ENCODE results near the gene SAGE1. TPM values are rescaled to one million over a fixed set of nuclear protein-coding genes. Genes with fewer than 3 reads are reported as not detected.
"Not testable (repeated sequence)": the region's sequence is repeated elsewhere in the genome, so short reads cannot be mapped to it uniquely, and the experiment has no call there.

Gene SAGE1
- total RNA-seq, 5 donors from 2014 or later (not counting 1 experiment from before 2014, with no cell fraction given), result not detected

DNA sequence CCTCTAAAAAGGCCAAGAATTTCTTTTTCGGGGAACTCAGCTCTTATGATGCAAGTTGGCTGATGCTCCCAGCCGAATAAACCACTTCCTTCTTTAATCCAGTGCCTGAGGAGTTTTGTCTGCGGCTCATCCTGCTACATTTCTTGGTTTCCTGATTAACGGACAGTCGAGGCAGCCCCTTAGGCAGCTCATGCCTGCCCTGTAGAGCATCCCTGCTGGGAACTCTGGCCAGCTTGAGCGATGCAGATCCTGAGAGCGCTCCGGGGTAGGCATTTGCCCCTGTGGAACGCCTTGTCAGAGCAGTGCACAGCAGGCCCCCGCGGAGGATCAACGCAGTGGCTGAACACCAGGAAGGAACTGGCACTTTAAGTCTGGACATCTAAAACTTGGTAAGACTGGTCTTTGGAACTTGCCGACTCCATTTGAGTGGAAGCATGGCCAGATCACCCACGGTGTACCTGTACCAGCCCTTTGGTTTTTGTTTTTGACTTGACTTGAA is 3.4 kb upstream of the SAGE1 start:
- Histone ChIP-seq H3K4me3 (ENCODE audit: control insufficient read depth in 1 of 2, extremely low read depth in 1 of 2, low read length in 1 of 2) (no peak overlapping the region), H3K27ac (ENCODE audit: low read length) (no peak overlapping the region), H3K36me3 (ENCODE audit: control insufficient read depth in 2 of 2, extremely low read depth in 1 of 2, insufficient read depth in 1 of 2, low read length in 1 of 2) (no peaks in the 10 kb centered on the region), H3K27me3 (replicated peaks in 1 of 2; ENCODE audit: control insufficient read depth in 2 of 2, extremely low read depth in 1 of 2, insufficient read depth in 2 of 2, low read length in 1 of 2) (peaks cover 0 to 4% of the 10 kb centered on the region in 2 experiments), H3K4me1 (ENCODE audit: control insufficient read depth in 1 of 2, extremely low read depth in 1 of 2, insufficient read depth in 2 of 2, low read length in 2 of 2) (no peaks in the 10 kb centered on the region), H3K9me3 (no peaks in the 10 kb centered on the region)
- Mint-ChIP-seq H3K4me3 (no peak overlapping the region), H3K36me3 (no peaks in the 10 kb centered on the region), H3K27ac (no peak overlapping the region), H3K4me1 (no peaks in the 10 kb centered on the region), H3K9me3 (no peaks in the 10 kb centered on the region), H3K27me3 (peaks cover 0 to 14% of the 10 kb centered on the region in 2 donors)
- ChIA-PET CTCF (no interaction called here), POLR2A (no interaction called here)
- DNase-seq, result no peak
- no peak for ATAC-seq (replicated peaks in 1 of 4)
- WGBS (ENCODE audit: insufficient coverage), result 67% methylated on average over 6 of the region's 14 CpGs

DNA sequence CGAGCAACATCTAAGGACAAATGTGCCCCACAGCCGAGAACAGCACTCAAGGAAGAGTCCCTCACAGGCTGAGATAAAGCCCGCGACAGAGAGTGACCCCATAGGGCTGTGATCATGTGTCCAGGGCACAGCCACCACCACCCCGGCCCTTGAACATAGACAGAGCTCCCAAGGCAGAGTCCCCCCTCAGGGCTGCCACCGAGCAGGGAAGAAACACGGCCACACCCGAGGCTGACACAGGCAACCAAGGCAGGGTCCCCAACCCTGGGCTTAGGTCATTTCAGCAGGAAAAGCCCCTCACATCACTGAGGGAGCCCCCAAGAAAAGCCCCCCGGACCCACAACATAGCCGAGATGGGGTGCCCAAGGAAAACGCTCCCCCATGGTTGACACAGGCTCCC is 735 bp upstream of the SAGE1 start:
- Histone ChIP-seq H3K9me3 (no peaks in the 10 kb centered on the region), H3K27me3 (replicated peaks in 1 of 2; ENCODE audit: control insufficient read depth in 2 of 2, extremely low read depth in 1 of 2, insufficient read depth in 2 of 2, low read length in 1 of 2) (peaks cover 0 to 4% of the 10 kb centered on the region in 2 experiments), H3K4me1 (ENCODE audit: control insufficient read depth in 1 of 2, extremely low read depth in 1 of 2, insufficient read depth in 2 of 2, low read length in 2 of 2) (no peaks in the 10 kb centered on the region), H3K36me3 (ENCODE audit: control insufficient read depth in 2 of 2, extremely low read depth in 1 of 2, insufficient read depth in 1 of 2, low read length in 1 of 2) (no peaks in the 10 kb centered on the region), H3K4me3 (ENCODE audit: control insufficient read depth in 1 of 2, extremely low read depth in 1 of 2, low read length in 1 of 2) (no peak overlapping the region), H3K27ac (ENCODE audit: low read length) (no peak overlapping the region)
- H3K4me1 Mint-ChIP-seq, result no peaks in the 10 kb centered on the region
- H3K27ac Mint-ChIP-seq, result no peak overlapping the region
- H3K4me3 Mint-ChIP-seq, result no peak overlapping the region
- peaks cover 0 to 20% of the 10 kb centered on the region in 2 donors for H3K27me3 Mint-ChIP-seq
- ChIA-PET CTCF (no interaction called here), POLR2A (no interaction called here)
- WGBS (ENCODE audit: insufficient coverage), result 94% methylated on average over 5 of the region's 11 CpGs
- H3K36me3 Mint-ChIP-seq, result no peaks in the 10 kb centered on the region
- no peaks in the 10 kb centered on the region for H3K9me3 Mint-ChIP-seq
- DNase-seq (no peak), ATAC-seq (replicated peaks in 1 of 4) (no peak)

DNA sequence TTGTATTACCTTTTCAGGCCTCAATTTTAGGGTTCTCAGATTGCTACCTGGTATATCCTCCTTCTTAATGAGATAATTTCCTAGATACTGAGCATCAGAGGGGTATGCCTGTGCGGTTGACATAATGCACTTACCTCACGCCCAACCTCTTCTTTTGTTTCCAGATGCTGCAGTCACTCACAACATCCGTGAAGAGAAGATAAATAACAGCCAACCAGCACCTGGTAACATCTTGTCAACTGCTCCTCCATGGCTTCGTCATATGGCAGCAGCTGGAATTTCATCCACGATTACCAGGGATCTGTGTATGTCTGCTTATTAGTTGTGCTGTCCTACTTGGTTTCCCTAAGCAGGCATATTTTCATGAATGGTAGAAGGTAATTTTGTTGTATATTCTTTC is 16.7 kb downstream of the SAGE1 start:
- WGBS (ENCODE audit: insufficient coverage), result no CpG with 5 or more reads among the region's 5 CpGs
- no peak for ATAC-seq (replicated peaks in 1 of 4)
- ChIA-PET CTCF (no interaction called here), POLR2A (no interaction called here)
- H3K27ac ChIP-seq (ENCODE audit: low read length), result no peak overlapping the region
- H3K4me1 Mint-ChIP-seq, result no peaks in the 10 kb centered on the region
- no peaks in the 10 kb centered on the region for H3K9me3 Mint-ChIP-seq
- no peaks in the 10 kb centered on the region for H3K36me3 ChIP-seq (ENCODE audit: control insufficient read depth in 2 of 2, extremely low read depth in 1 of 2, insufficient read depth in 1 of 2, low read length in 1 of 2)
- H3K36me3 Mint-ChIP-seq, result no peaks in the 10 kb centered on the region
- H3K27me3 ChIP-seq (replicated peaks in 1 of 2; ENCODE audit: control insufficient read depth in 2 of 2, extremely low read depth in 1 of 2, insufficient read depth in 2 of 2, low read length in 1 of 2), result no peaks in the 10 kb centered on the region
- peaks cover 6 to 38% of the 10 kb centered on the region in 2 donors for H3K27me3 Mint-ChIP-seq
- H3K4me3 ChIP-seq (ENCODE audit: control insufficient read depth in 1 of 2, extremely low read depth in 1 of 2, low read length in 1 of 2), result no peak overlapping the region
- DNase-seq, result no peak
- H3K9me3 ChIP-seq, result no peaks in the 10 kb centered on the region
- no peak overlapping the region for H3K4me3 Mint-ChIP-seq
- no peak overlapping the region for H3K27ac Mint-ChIP-seq
- no peaks in the 10 kb centered on the region for H3K4me1 ChIP-seq (ENCODE audit: control insufficient read depth in 1 of 2, extremely low read depth in 1 of 2, insufficient read depth in 2 of 2, low read length in 2 of 2)

DNA sequence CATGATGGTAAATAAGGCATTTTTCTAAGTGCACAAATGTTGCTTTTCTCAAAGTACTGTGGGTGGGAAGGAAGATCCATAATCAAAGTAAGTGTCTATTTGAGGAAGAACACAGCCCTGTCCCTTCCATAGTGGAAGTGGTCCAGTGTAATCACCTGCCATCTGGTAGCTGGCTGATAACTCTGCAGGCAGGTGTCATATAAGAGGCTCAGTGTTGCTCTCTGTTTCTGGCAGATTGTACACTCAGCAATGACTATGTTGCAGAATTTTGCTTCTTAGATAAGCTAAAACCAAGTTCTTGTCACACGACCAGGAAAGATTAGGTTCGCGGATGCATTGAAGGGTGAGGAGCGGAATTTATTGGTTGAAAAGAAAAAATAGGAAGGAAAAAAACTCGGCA is 20.9 kb downstream of the SAGE1 start:
- no CpG with 5 or more reads among the region's 5 CpGs for WGBS (ENCODE audit: insufficient coverage)
- H3K36me3 ChIP-seq (ENCODE audit: control insufficient read depth in 2 of 2, extremely low read depth in 1 of 2, insufficient read depth in 1 of 2, low read length in 1 of 2), result no peaks in the 10 kb centered on the region
- no peaks in the 10 kb centered on the region for H3K36me3 Mint-ChIP-seq
- ATAC-seq (replicated peaks in 1 of 4) (no peak), DNase-seq (no peak)
- ChIA-PET POLR2A (no interaction called here), CTCF (no interaction called here)
- no peaks in the 10 kb centered on the region for H3K27me3 ChIP-seq (replicated peaks in 1 of 2; ENCODE audit: control insufficient read depth in 2 of 2, extremely low read depth in 1 of 2, insufficient read depth in 2 of 2, low read length in 1 of 2)
- H3K4me3 Mint-ChIP-seq, result no peak overlapping the region
- H3K9me3 ChIP-seq, result no peaks in the 10 kb centered on the region
- no peak overlapping the region for H3K27ac ChIP-seq (ENCODE audit: low read length)
- no peaks in the 10 kb centered on the region for H3K9me3 Mint-ChIP-seq
- H3K27me3 Mint-ChIP-seq, result peaks cover 0 to 48% of the 10 kb centered on the region in 2 donors
- no peaks in the 10 kb centered on the region for H3K4me1 Mint-ChIP-seq
- no peak overlapping the region for H3K4me3 ChIP-seq (ENCODE audit: control insufficient read depth in 1 of 2, extremely low read depth in 1 of 2, low read length in 1 of 2)
- H3K4me1 ChIP-seq (ENCODE audit: control insufficient read depth in 1 of 2, extremely low read depth in 1 of 2, insufficient read depth in 2 of 2, low read length in 2 of 2), result no peaks in the 10 kb centered on the region
- H3K27ac Mint-ChIP-seq, result no peak overlapping the region

DNA sequence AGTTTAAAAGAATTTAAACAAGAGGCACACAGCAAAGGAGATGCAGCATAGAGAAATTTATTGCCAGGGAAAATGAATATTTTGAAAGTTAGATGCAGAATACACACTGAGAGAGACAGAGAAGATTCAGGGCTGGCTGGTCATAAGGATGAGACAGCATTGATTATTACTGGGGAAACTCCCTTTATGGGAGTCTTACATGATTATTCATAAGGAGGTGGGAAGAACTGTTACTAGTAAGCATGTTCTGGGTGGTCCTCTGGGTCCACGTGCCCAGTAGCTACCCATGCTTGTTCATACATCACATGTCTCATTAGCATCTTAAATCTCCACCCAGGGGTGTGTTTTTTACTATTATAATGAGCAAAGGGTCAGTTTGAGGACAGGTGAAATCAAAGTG is 27.0 kb downstream of the SAGE1 start:
- no CpG with 5 or more reads among the region's 1 CpG for WGBS (ENCODE audit: insufficient coverage)
- H3K4me3 Mint-ChIP-seq, result not testable (repeated sequence)

DNA sequence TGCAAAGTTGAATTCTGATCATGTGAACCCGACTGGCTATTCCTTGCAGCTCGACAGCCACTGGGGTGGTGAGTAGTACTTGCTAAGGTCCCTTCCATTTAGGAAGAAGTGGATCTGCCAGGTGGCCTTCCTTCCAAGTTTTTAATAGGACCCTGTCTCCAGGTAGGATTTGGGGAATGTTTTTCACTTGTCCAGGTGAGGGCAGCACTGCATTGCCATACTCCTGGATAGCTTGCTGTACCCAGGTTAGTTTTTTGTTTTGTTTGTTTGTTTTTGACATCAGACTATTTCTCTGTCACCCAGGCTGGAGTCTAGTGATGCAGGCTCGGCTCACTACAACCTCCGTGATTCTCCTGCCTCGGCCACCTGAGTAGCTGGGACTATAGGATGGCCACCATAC is 29.8 kb downstream of the SAGE1 start:
- Histone ChIP-seq H3K27ac (ENCODE audit: low read length) (no peak overlapping the region), H3K27me3 (replicated peaks in 1 of 2; ENCODE audit: control insufficient read depth in 2 of 2, extremely low read depth in 1 of 2, insufficient read depth in 2 of 2, low read length in 1 of 2) (no peaks in the 10 kb centered on the region), H3K9me3 (no peaks in the 10 kb centered on the region), H3K4me1 (ENCODE audit: control insufficient read depth in 1 of 2, extremely low read depth in 1 of 2, insufficient read depth in 2 of 2, low read length in 2 of 2) (no peaks in the 10 kb centered on the region), H3K4me3 (ENCODE audit: control insufficient read depth in 1 of 2, extremely low read depth in 1 of 2, low read length in 1 of 2) (no peak overlapping the region), H3K36me3 (ENCODE audit: control insufficient read depth in 2 of 2, extremely low read depth in 1 of 2, insufficient read depth in 1 of 2, low read length in 1 of 2) (no peaks in the 10 kb centered on the region)
- Mint-ChIP-seq H3K4me1 (no peaks in the 10 kb centered on the region), H3K36me3 (no peaks in the 10 kb centered on the region), H3K27me3 (peaks cover 2 to 34% of the 10 kb centered on the region in 2 donors), H3K9me3 (no peaks in the 10 kb centered on the region), H3K27ac (no peak overlapping the region), H3K4me3 (no peak overlapping the region)
- 92% methylated on average over 2 of the region's 5 CpGs for WGBS (ENCODE audit: insufficient coverage)
- ChIA-PET CTCF (no interaction called here), POLR2A (no interaction called here)
- DNase-seq, result peak in 1 of 35 experiments; percentile 0
- ATAC-seq (replicated peaks in 1 of 4), result no peak

More for the DNA sequence above, 27.0 kb downstream of the SAGE1 start:
- ATAC-seq (replicated peaks in 1 of 4); H3K27ac Mint-ChIP-seq; DNase-seq; H3K4me1 Mint-ChIP-seq; POLR2A ChIA-PET; H3K9me3 Mint-ChIP-seq; H3K4me3 ChIP-seq (ENCODE audit: control insufficient read depth in 1 of 2, extremely low read depth in 1 of 2, low read length in 1 of 2); H3K4me1 ChIP-seq (ENCODE audit: control insufficient read depth in 1 of 2, extremely low read depth in 1 of 2, insufficient read depth in 2 of 2, low read length in 2 of 2); H3K27ac ChIP-seq (ENCODE audit: low read length); H3K36me3 ChIP-seq (ENCODE audit: control insufficient read depth in 2 of 2, extremely low read depth in 1 of 2, insufficient read depth in 1 of 2, low read length in 1 of 2); H3K27me3 ChIP-seq (replicated peaks in 1 of 2; ENCODE audit: control insufficient read depth in 2 of 2, extremely low read depth in 1 of 2, insufficient read depth in 2 of 2, low read length in 1 of 2); H3K9me3 ChIP-seq; H3K36me3 Mint-ChIP-seq: not testable (repeated sequence)
- H3K27me3 Mint-ChIP-seq, result peaks cover 0 to 47% of the 10 kb centered on the region in 2 donors
- CTCF ChIA-PET, result interaction anchor here in 1 of 2 donors (1.1 to 1.4 kb wide), 2 partner anchors 9 to 11 kb away, joined by 3 to 4 read pairs; no protein-coding TSS in a partner anchor

DNA sequence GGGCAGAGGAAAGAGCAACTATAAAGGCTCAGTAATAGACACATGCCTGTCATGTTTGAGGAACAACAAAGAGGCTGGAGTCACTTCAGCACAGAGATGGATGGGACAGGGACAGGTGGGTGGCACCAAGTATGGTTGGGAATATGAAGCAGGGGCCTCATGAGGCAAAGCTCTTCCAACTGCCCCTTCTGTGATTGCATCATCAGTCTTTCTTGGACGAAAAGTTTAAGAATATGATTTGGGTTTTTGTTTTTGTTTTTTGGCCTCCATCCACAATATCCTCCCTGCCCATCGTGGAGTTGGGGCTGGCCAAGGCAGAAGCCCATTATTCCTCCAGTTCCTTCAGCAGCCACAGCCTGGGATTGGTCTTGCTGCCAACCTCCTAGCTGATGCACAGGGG is 34.4 kb downstream of the SAGE1 start:
- no CpG with 5 or more reads among the region's 2 CpGs for WGBS (ENCODE audit: insufficient coverage)
- H3K9me3 Mint-ChIP-seq, result no peaks in the 10 kb centered on the region
- no peak overlapping the region for H3K4me3 Mint-ChIP-seq
- no peaks in the 10 kb centered on the region for H3K4me1 Mint-ChIP-seq
- H3K9me3 ChIP-seq, result no peaks in the 10 kb centered on the region
- no peaks in the 10 kb centered on the region for H3K4me1 ChIP-seq (ENCODE audit: control insufficient read depth in 1 of 2, extremely low read depth in 1 of 2, insufficient read depth in 2 of 2, low read length in 2 of 2)
- H3K36me3 ChIP-seq (ENCODE audit: control insufficient read depth in 2 of 2, extremely low read depth in 1 of 2, insufficient read depth in 1 of 2, low read length in 1 of 2), result no peaks in the 10 kb centered on the region
- DNase-seq (no peak), ATAC-seq (replicated peaks in 1 of 4) (no peak)
- no peak overlapping the region for H3K27ac ChIP-seq (ENCODE audit: low read length)
- peaks cover 2 to 17% of the 10 kb centered on the region in 2 donors for H3K27me3 Mint-ChIP-seq
- H3K4me3 ChIP-seq (ENCODE audit: control insufficient read depth in 1 of 2, extremely low read depth in 1 of 2, low read length in 1 of 2), result no peak overlapping the region
- H3K36me3 Mint-ChIP-seq, result no peaks in the 10 kb centered on the region
- peaks cover 0 to 2% of the 10 kb centered on the region in 2 experiments for H3K27me3 ChIP-seq (replicated peaks in 1 of 2; ENCODE audit: control insufficient read depth in 2 of 2, extremely low read depth in 1 of 2, insufficient read depth in 2 of 2, low read length in 1 of 2)
- POLR2A ChIA-PET, result no interaction called here
- CTCF ChIA-PET, result no interaction called here
- no peak overlapping the region for H3K27ac Mint-ChIP-seq

Data from T-cell (primary cell).